Measurements from ENCODE around the gene MAML2.

MAML2 gene

DNA sequence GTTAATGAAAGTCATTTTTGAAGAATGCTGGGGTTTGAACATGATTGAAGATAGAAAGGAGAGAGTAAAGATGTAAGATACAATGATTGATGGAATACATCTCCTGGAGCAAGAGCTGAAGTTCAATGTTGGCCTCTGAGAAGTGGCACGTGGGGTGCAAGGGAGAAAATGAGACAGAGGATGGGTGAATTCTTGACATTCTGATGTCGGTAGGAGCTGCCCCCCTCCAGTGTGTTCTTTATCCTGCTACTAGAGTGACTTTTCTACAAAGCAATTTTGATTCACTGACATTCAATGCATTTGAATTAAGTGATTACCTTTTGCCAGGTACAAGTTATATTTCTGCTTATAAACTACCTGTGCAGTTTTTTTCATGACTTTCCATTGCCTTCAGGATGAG is 260.1 kb downstream of the MAML2 start:
- no peak overlapping the region for H3K27ac ChIP-seq
- TF ChIP-seq, protein P1, sequence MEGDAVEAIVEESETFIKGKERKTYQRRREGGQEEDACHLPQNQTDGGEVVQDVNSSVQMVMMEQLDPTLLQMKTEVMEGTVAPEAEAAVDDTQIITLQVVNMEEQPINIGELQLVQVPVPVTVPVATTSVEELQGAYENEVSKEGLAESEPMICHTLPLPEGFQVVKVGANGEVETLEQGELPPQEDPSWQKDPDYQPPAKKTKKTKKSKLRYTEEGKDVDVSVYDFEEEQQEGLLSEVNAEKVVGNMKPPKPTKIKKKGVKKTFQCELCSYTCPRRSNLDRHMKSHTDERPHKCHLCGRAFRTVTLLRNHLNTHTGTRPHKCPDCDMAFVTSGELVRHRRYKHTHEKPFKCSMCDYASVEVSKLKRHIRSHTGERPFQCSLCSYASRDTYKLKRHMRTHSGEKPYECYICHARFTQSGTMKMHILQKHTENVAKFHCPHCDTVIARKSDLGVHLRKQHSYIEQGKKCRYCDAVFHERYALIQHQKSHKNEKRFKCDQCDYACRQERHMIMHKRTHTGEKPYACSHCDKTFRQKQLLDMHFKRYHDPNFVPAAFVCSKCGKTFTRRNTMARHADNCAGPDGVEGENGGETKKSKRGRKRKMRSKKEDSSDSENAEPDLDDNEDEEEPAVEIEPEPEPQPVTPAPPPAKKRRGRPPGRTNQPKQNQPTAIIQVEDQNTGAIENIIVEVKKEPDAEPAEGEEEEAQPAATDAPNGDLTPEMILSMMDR (conservative IDR thresholded peaks at IDR 0.05), result no peak

DNA sequence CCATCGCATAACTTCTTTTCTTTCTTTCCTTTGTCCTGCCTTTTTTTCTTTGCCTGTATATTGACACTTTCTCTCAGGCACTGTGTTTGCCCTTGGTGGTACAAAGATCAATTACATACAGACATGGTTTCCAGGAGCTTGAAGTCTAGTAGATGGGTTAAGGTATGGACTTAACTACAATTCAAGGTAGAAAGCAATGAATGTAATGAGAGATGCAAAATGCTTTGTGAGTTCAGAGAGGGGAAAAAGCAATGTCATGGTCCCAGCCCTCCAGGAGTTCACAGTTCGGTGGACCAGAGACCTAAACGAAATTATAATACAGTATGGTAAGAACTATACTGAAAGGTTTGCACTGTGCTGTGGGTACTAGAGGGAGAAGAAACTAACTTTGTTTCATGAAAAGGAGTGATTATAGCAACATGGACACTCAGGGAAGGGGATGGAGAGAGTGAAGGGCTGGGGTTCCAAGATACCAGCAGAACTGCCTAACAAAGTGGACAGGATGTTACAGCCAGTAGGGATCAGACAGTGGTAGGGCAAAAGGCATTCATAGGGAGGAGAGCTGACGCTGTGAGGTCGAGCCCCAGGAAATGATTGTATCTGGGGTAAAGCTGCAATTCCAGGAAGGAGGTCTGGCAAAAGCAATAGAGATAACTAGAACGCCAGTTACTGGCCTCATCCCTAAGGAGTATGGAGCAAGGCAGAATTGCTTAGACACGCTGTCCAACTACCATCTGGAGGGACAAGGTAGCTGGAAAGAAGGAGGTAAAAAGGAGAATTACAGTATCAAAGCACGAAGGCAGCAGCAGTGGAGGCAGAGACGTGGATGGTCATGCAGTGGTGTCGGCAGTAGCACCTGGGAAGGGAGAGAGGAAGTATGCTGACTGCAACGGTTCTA is 260.7 kb downstream of the MAML2 start:
- no peak overlapping the region for H3K27ac ChIP-seq
- TF ChIP-seq, protein P1 (conservative IDR thresholded peaks at IDR 0.05), result no peak

DNA sequence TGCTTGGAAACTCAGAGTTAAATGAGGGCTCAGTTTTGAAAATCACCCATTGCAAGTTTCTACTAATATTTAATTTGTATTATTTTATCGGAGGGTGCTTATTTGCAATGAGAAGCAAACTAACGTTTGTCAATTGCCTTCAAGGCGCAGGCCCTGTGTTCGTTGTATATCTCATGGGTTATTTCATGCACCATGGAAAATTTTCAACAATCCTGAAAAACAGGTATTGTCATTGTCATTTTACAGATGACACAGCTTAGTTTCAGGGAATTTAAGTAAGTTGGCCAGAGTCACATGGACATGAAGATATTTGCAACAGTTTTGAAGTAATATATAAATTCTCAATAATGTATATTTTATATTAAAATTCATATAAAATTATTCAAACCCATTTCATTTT is 261.4 kb downstream of the MAML2 start:
- TF ChIP-seq, protein P1 (conservative IDR thresholded peaks at IDR 0.05), result no peak
- no peak overlapping the region for H3K27ac ChIP-seq

DNA sequence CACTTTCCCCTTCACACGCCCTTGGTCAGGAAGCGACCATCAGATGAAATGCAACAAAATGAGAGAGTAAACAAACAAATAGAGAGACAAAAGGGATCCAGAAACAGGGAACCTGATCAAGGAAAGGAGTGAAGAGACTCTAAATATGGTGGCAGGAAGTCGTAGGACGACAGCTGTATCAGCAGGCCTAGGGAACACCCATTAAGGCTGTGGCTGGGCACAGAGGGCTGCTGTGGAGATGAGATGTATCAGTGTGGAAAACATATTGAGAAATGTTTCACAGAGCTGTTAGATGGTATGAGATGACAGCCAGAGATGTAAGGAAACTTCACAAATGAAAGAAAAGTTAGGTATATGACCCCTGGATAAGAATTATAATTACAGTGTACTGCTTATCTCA is 263.3 kb downstream of the MAML2 start:
- TF ChIP-seq, protein P1 (conservative IDR thresholded peaks at IDR 0.05), result no peak
- no peak overlapping the region for H3K27ac ChIP-seq

DNA sequence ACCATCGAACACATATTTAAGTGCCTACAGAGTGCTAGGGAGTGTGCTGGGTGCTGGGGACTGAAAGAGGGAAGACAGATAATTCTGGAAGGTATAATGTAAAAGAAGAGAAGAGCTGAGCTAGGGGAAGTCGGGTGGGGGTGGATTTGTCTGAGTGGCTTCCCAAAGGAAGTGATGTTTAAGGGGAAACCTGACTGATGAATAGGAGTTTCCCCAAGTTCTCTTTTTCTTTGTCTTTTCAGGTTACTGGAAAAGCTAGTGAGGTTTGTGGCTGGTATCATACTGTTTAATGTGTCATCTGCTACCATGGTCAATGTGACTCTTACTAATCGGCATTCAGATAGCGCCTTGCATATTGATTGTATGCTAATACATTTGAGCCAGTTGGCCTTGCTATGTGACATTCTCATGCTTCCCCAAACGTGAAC is 267.4 kb downstream of the MAML2 start:
- H3K27ac ChIP-seq, result no peak overlapping the region
- TF ChIP-seq, protein P1 (conservative IDR thresholded peaks at IDR 0.05), result no peak

DNA sequence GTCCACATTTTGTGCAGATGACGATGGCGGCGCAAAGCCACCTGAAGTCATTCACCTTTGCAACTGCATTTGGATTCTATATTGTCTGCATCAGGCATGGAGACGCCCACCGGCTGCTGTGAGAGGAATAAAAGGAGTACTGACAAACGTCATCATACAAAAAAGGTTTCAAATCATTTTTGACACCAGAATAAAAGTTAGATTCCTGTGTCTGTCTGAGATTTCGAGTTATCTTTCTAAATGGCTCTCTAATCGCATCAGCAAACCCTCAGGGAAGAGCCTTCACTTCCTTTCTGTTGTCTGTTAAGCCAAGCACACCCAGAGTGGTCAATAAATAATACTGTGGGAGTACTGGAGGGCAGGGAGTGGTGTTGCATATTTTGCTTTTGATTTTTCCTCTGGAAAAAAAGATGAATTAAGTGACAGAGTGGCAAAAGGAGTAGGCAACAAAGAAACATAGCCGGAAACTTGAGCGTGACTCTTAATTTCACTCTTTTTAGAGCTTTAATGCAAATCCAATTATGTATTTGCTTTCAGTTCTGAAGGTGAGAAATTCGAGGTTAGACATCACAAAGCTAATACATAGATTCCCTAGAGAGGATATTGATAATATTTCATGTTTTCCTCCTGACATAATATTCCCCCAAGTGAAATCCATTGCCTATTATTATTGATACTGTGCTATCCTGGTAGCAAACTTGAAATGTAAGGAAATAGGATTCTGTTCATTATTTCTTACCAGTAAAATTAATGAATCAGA is 268.3 kb downstream of the MAML2 start:
- TF ChIP-seq, protein P1 (conservative IDR thresholded peaks at IDR 0.05), result no peak
- no peak overlapping the region for H3K27ac ChIP-seq

DNA sequence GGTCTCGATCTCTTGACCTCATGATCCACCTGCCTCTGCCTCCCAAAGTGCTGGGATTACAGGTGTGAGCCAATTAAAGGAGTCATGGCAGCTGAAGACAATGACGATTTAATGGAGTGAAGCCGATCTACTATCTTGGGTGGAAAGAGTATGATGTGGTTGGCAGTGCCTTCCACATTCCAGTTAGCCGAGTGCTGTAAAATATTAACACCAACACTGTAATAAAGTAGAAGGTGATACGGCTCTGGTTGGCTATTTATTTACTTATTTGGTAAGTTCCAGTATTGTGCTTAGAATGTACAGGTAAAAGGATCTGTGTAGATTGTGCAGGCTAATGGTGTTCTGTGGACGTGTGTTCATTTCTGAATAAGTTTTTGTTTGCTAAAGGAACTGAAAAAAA is 269.5 kb downstream of the MAML2 start:
- TF ChIP-seq, protein P1 (conservative IDR thresholded peaks at IDR 0.05), result no peak
- peak overlapping the region; percentile 8; the same call in 1 of the 2 replicates for H3K27ac ChIP-seq
